NCI-H82 (cell line): ENCODE measurements around the gene CACNA1G.

Source experiments
- DNase-seq: peaks from one replicate; lab custom pipeline; 2025; lab: John Stamatoyannopoulos, UW

Gene CACNA1G

DNA sequence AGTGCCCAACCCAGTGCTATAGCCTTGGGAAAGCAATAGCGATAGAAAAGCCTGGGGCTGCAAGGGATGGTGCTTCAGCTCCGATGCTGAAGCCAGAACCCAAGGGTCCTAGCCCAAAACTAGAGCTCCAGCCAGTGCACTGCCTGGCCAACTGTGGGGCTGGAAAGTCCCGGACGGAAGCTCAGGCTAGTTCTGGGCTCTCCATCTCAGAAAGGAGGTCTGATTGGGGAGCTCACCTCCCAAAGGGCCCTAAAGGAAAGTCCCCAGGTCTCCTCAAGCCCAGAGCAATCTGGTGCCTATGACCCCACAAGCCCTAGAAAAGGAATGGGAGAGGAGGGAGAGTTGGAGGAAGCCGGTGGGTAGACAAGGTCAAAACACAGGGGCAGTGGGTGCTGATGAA is 72.1 kb downstream of the CACNA1G start:
- no peak for DNase-seq

DNA sequence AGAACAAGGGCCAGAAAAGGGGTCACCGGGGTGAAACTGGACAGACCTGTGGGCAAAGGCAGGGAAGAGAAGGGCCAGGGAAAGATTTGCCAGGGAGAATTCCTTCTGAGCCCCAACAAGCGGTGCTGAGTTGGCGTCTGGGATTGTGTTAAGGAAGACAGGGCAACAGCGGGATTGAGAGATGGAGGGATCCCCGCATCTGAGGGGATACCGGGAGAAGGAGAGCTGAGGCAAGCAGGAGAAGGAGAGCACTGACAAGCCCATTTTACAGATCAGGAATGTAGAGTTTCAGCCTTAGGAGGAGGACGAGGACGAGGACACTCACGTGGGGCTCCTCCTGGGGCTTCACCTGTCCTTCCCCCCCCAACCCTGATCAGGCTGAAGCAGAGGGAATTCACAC is 73.2 kb downstream of the CACNA1G start:
- no peak for DNase-seq

DNA sequence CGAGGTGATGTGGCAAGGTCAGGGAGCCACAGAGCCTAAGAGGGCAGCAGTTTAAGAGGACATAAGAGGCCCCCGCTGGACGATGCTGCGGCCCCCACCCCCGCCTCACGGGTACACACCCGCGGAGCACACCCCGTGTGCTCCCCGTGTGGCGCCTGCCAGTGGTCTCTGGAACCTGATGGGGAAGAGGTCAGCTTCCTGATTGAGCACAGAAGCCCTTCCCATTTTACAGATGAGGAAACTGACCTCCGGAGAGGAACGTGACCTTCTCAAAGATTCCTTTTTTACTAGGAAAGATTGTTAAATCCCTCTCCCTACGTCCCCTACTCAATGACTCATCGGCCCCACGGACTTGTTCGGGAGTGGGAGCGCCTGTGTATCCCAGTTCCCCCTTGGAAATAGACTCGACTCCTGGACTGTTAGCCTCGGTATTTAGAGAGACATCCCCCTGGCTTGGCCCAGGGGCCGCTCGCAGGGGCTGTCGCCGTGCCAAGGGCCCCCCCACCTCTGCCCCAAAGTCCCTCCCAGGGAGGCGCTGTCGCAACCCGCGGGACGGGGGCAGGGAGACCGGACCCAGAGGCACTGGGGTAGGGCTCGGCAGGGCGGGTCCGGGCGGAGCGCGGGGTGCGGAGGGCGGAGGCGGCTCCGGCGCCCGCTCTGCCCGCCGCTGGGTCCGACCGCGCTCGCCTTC is 73.9 kb downstream of the CACNA1G start, which contains the start of gene ABCC3:
ABCC3 (plus strand) TSS at position 658 of the 691 bp plus-strand sequence. CDS start 56 bp downstream, outside the sequence.
- DNase-seq, result no peak

DNA sequence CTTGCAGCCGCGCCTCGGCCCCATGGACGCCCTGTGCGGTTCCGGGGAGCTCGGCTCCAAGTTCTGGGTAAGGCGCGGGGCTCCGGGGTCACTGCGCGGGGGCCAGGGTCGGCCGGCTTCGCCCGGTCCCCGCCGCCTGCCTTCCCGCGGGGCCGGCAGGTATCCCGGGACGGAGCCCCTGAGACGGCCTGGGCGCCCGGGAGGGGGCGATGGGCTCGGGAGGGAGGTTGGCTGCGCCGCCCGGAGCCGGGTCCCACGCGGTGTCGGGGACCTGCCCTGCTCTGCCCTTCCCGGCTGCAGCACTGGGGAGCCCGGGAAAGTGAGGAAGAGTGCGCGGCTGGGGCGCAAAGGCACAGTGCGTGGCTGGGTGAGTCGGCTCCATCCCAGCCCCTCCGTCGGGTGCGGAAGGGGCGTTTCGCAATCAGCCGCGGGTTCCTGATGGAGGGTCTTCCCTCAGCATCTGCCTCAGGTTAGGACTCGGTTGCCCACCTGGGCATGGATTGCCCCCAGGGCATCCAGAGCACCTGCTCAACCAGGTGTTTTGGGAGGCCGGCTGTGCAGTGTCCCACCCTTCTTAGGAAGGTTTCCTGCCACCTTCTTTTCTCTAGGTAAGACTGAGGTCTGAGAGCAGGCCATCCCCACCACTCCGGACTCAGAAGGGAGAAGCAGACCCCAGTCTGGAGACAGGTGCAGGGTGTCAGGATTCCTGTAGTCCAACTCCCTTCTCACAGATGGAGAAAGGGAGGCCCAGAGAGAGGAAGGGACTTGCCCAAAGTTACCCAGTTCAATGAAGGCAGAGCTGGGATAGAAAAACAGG is 74.6 kb downstream of the CACNA1G start:
- DNase-seq, result no peak

DNA sequence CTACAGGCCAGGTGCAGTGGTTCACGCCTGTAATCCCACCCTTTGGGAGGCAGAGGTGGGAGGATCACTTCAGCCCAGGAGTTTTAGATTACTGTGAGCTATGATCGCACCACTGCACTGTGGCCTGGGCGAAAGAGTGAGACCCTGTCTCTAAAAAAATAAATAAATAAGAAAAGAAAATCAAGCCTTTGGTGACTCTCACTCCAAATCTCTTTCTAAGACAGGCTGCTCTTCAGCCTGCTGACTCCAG is 75.1 kb downstream of the CACNA1G start:
- DNase-seq, result no peak

DNA sequence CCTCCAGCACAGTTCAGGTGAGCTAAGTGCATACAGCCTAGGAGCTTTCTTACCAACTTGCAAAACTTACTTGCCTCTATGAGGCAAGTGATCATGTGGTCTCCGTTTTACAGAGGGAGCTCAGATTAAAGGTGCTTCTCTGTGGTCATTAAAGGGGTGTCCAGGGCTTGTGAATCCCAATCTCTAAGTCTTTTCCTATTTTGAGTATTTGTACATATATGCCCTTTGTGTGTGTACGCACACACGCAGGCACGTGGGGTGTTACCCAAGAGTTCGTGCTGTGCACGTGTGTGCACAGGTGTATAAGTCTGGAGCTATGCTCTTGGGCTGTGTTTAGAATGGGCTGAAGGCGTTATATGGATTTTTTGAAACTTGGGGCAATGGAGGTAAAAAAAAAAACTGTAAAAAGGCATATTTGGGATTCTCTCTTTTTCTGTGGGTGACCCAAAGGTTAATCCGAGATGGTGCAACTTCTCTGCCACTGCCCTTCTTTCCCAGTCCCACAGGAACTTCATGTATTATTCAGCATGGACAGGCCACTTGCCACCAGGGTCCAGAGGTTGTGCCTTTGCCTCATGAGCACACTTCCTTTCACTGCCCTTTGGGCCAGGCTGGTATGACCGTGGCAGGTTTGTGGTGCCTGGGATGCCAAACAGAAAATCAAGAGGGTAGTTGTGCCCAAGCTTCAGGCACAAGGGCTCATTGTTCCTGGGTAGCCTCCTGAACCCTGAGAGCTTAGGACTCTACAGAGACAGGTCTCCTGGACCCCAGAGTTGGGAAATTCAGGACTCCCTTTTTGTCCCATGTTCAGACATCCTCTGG is 75.7 kb downstream of the CACNA1G start:
- no peak for DNase-seq

DNA sequence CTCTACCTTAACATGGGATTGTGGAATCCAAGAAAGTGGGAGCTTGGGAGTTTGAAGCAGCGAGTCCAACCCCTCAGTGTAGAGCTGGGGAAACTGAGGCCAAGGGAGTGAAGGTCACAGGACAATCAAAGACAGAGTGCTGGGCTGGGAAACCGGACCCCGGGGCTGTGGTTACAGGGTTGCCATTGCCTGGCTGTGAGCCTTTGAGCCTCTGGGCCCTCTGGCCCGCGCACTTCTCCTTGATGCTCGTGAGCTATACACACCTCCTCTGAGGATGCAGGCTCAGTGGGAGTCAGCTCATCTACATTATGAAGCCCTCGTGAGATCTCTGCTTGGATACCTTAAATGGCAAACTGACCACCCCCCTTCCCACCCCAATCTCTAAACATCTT is 76.3 kb downstream of the CACNA1G start:
- no peak for DNase-seq

DNA sequence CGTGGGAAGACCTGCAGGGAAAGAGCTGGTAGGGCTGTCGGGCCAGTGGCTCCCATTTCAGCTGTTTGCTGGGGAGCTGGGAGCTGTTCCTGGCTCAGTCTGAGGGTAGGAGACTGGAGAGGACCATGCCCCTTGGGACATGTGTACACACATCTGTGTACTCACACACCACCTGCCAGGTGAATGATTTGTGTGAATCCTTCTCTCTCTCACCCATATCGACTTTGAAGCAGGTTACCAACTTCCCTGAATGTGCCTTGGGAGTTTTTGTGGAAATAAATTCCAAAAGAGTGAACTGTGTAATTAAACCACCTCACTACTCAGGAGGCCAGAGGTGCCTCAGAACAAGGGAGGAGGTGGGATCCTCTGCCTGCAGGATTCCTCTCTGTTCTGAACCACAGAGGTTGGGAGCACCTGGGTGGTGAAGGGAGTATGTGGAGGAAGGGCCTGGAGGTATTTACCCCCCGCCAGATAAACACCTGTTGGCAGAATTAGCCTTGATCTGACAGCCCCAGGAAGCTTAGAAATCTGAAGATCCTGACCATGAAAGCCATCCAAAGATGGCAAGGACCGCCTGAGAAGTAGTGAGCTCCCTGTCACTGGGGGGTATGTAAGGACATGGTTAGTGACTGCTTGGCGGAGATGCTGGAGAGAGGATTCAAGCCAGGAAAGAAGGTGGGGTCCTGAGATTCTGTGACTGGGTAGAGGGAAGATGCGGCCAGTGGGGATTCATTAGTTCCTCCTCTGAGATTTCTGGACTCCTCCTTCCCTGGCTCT is 77.5 kb downstream of the CACNA1G start:
- no peak for DNase-seq

DNA sequence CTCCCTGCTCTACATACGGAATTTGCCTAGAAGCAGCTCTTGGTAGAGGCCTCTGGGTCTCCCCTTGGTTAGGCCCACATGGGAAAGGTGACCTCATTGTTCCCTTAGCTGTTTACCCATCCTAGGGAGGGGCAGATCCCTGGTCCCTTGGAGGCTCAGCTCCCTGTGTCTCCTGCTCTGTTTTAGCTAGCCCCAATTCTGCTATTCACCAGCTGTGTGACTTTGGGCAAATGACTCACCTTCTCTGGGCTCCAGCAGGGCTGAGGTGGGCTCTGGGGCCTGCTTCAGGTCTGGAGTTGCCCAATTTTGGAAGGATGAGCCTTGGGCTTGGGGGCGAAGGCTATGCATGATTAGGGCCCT is 78.1 kb downstream of the CACNA1G start:
- no peak for DNase-seq

DNA sequence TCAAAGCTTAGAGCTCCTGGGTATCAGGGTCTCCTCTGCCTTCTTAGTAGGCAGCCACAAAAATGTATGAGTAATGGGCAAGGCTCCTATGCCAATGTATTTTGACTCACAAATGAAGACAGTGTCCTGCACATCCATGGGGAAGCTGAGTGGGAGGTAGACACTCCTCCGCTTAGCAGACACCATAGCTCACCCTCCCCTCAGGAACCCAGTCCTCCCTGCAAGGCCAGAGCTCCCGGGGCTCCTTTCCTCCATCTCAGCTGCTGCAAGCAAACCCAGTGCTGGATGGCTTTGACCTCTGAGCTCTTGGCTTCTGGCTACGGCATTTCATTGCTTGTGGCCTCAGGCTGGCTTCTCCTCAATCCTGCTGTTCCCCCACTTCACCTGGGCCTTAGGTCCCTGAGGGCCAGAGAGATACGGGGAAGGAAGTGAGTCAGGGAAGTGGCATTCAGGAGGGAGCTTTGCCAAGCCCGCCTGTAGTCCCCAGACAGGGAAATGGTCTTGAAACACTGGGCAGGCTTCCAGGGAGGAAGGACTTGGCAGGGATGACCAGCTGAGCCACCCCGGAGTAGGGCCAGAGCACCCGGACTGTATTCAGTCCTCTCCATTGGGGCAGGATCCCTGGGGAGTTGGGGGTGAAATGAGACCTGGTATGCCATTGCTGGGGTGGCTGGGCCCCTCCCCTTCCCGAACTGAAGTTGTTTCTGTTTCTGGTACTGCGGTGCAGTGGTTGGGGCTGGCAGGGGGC is 78.6 kb downstream of the CACNA1G start:
- no peak for DNase-seq

DNA sequence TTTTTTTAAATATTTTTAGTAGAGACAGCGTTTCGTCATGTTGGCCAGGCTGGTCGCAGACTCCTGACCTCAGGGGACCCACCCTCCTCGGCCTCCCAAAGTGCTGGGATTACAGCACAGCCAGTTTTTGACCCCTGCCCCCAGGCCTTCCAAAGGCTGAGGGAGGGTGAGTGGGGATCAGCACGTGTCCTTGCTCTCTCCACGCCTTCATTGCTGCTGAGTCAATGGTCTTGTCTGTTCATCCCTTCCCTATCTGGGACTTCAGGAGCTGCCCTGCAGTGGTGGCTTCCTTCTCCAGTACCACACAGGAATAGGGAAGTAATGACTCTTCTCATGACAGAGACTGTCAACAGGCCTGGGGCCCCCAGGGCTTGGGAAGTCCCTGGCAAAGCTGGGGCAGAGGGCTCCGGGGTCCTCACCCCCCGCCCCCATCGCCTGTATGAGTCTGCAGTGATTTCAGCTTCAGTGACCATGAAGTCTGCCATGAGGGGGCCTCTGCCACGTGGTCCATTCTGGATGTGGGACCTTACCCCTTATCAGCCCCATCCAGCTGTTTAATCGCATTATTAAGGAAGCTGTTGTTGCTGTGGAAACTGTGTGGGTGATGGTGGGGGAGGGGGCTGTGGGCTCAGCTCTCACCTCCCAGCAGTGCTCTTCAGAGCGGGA is 80.3 kb downstream of the CACNA1G start:
- DNase-seq, result no peak

DNA sequence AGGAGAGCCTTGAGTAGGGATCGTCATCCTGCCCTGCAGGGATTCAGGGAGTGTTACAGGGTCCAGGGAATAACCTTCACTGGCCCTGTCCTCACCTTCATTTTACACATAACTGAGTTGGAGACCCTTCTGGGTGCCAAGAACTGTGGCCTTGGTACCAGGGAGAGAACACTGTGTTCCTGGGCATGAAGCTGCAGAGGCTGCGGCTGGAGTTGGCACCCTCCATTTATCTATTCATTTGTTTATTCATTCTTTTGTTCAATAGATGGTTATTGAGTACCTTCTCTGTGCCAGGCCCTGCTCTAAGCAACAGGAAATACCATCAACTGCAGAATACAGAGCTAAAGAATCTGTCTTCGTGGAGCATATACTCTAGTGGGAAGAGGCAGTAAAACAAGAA is 80.8 kb downstream of the CACNA1G start:
- no peak for DNase-seq

DNA sequence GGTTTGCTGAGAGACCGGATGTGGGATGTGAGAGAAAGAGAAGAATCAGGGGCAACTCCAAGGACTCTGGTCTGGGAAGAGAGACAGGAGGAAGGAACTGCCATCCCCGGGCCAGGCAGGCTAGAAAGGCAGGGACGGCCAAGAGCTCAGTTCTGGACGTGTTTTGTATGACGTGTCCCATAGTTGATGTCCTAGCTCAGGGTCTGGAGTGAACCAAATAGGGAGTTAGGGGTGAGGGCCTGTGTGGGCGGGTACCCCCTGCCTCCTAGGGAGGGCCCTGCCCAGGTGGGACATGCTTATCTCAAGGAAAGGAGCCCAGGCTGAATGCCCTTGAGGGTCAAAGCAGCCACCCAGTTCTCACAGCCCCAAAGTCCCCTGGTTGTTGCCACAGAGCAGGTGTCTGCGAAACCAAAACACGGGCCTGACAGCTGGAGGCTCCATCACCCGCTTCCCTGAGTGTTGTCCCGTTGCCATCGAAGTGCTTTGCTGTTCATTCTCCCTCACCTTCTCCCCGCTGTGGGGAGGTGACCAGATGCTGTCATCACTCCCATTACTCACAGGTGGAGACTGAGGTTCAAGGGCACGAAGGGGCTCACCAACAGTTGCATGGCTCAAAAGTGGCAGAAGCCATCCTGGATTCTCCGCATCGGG is 81.7 kb downstream of the CACNA1G start:
- no peak for DNase-seq

DNA sequence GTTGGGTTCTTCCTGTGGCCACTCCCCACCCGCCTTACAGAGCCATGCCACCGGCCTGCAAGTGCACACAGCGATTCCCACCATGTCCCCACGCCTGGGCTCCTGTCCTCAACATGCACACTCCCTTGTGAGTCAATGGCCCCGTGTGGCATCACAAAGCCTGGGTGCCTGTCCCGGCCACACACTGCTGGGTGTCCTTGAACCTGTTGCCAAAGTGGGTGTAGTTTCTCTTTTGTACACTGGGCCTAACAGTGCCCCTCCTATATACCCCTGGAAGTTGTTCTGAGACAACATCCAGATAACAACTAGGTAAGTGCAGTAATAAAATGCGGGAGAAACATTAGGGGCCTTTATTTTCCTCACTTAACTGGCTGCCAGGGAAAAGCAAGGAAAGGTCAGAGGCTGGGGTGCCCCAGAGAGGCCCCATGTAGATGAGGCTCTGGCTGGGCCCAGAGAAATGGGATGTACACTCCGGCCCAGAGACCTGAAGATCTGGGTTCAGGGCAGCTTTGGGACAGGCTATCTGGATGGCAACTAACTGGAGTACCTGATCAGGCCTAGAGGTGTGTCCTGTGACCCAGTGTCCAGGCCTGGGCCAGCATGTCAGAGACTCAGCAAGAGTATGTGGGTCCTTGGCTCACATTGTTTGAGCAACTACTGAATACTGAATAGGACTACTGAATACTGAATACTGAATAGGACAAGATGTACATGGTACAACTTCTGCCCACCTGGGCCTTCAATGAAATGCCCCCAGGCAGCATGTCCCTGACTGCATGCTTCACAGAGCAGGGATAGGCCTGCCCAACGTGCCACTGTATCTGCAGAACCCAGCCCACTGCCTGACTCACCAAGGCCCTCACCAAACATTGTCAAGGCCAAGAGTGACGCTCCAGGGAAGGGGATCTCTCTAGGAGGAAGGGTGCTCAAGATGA is 82.5 kb downstream of the CACNA1G start:
- no peak for DNase-seq

DNA sequence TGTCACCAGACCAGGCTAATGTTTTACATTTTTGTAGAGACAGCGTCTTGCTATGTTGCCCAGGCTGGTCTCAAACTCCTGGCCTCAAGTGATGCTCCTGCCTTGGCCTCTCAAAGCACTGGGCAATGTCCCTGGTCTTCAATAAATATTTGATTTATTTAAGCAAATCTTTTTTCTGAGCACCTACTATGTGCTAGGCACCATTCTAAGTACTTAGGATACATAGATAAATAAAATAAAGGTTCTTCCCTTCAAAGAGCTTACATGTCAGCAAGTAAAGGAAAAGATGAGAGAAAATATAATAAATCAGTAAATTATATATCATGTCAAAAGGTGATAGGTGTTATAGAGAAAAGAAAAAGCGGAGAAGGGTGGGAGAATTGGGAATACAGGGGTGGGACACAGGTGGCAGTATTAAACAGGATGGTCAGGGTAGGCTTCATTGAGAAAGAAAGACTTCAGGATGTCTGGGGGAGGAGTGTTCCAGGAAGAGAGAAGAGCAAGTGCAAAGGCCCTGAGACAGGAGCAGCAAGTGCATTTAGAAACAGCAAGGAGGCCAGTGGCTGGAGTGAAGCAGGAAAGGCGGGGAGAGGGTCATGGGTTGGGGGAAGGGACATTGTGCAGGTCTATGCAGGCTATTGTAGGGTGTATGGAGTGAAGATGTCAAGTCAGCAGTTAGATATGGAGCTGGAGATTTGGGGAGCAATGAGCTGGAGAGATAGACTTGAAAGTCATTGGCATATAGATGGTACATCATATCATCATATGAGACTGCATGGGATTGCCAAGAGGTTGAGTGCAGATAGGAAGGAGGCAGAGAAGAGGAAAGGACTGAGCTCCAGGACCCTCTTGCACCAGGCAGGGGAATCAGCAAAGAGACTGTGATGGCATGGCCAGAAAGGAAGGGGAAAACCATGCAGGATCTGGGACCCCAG is 85.5 kb downstream of the CACNA1G start:
- DNase-seq, result no peak

DNA sequence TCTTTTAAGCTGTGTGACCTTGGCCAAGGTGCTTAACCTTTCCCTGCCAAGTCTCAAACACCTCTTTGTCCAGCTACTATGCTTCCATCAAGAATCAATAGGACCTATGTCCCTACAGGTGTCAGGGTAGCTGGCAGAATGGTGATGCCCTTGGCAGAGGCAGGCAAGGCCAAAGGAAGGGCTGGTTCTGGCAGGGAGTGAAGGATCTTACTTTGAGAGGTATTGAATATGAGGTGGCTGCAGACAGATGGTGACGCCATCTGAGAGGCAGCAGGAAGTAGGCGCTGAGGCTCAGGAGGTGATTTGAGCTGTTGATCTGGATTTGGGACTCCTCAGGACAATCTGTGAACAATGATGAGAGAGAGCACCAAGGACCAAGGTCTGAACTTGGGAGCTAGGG is 86.7 kb downstream of the CACNA1G start:
- DNase-seq, result peak; percentile 62

DNA sequence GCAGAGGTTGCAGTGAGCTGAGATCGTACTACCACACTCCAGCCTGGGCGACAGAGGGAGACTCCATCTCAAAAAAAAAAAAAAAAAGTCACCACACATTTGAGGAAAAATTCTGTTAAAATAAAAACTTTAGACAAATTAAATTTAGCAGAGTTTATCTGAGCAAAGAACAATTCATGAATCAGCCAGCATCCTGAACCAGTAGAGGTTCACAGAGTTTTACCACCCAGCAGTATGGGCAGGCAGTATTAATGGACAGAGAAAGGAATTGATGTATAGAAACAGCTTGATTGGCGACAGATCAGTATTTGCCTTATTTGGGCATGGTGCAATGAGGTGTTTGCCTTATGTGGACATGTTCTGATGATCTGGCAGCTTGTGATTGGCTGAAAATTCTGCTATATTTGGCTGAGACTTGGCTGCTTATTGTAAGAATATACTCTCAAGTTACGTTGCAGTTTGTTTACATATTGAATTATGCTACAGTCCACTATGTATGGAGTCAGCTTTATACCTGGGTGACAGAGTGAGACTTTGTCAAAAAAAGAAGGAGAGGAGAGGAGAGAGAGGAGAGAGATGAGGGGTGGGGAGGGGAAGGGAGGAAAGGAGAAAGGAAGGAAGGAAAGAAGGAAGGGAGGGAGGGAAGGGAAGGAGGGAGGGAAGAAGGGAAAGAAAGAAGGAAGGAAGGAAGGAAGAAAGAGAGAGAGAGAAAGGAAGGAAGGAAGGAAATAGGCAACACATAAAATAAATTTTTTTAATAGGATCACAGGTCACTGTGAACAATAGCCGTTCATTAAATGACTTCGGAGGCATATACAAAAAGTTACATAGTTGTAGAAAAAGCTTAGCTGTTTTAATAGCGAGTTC is 88.8 kb downstream of the CACNA1G start:
- no peak for DNase-seq
